UCSD-AML1 (cell line): ENCODE results near the gene AIF1L.

ENCODE experiments used
- DNase-seq: peaks from one replicate; lab custom pipeline; 2025; ENCODE audit not compliant: unreplicated experiment; lab: John Stamatoyannopoulos, UW

Gene AIF1L

DNA sequence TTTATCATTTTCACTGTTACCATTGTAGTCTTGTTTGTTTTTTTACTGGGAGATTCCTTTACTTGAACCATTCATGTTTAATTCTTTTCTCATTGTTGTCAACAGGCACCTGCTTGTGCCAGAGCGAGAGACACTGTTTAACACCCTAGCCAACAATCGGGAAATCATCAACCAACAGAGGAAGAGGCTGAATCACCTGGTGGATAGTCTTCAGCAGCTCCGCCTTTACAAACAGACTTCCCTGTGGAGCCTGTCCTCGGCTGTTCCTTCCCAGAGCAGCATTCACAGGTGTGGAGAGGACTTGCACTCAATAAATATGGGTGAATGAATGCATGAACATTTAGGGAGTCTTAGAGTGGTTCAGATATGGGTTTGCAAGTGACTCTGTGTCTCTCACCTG is 66.6 kb downstream of the AIF1L start:
- DNase-seq, result no peak

DNA sequence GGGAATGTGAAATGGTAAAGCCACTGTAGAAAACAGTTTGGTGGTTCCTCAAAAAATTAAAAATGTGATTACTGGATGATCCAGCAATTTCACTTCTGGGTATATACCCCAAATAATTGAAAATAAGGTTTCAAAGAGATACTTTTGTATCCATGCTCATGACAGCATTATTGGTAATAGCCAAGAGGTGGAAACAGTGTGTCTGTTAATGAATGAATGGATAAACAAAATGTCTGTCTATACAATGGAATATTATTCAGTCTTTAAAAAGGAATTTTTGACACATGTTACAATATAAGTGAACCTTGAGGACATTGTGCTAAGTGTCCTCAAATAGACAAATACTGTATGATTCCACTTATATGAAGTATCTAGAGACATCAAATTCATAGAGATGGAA is 69.2 kb downstream of the AIF1L start:
- no peak for DNase-seq

DNA sequence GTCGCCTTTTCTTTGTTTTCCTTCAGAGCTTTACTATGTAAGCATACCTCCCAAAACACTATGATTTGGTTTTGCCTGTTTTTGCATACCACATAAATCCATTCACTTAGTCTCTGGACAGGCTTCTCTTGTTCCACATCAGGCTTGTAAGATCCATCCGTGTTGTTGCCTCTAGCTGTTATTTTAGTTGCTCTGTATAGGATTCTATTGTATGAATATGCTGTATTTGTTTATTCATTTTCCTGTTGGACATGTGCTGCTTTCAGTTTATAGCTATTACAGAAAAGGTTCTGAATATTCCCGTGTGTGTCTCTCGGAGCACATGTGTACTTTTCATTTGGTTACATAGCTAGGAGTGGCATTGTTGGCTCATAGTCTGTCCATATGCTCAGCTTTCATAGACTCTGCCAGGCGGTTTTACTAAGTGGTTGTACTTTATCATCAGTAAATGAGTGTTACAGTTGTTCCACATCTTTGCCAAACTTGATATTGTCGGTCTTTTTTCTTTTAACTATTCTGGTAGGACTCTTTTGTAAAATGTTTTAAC is 70.9 kb downstream of the AIF1L start:
- DNase-seq, result no peak

DNA sequence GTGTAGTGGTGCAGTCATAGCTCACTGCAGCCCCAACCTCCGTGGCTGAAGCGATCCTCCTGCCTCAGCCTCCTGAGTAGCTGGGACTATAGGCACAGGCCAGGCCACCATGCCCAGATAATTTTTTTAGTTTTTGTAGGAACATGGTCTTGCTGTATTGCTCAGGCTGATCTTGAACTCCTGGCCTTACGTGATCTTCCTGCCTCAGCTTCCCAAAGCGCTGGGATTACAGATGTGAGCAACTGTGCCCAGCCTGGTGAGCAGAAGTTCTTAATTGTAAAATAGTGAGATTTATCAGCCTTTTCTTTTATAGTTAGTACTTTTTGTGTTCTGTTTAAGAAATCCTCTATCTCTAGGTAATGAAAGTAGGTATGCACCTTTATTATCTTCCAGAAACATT is 71.6 kb downstream of the AIF1L start:
- no peak for DNase-seq

DNA sequence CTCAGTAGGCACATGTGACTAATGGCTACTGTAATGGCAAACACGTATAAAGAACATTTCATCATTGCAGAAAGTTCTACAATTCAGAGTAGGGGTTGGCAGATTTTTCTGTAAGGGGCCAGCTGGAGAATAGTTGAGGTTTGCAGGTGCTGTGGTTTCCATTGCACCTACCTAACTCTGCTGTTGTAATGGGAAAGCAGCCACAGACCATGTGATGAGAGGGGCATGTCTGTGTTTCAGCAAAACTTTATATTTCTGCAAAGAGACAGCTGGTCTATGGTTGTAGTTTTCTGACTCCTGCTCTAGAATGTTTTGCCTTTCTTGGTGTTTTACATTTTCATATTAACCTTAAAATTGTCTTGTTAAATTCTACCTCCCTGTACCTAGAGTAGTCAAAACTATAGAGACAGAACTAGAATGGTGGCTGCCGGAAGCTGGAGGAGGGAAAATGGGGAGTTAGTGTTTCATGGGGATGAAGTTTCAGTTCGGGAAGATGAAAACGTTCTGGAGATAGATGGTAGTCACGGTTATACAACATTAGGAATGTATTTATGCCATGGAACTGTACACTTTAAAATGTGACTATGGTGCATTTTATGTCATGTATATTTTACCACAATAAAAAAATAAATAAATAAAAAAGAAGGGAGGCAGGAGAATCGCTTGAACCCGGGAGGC is 73.4 kb downstream of the AIF1L start:
- DNase-seq, result no peak
